SK-N-SH treated with all-trans-retinoic acid at 6 μM for 48 hours (cell line): ENCODE data around the gene ABCF2.

ENCODE experiments used
- ATAC-seq: fragments of 200-7000 bp; cut with Tn5 transposase; 3 replicates; pipeline ENCODE4 v1.9.1; 2020; ENCODE audit warnings: mild to moderate bottlenecking, moderate library complexity
- ARNTL ChIP-seq: fragments of 450-650 bp; formaldehyde crosslinking; IDR thresholded peaks from 2 replicates; pipeline ENCODE4 v1.5.0; 2020; ENCODE audit warnings: low read depth, mild to moderate bottlenecking, moderate library complexity, borderline replicate concordance
- BACH2 ChIP-seq: fragments of 250-450 bp; sonication (Bioruptor Pico); IDR thresholded peaks from 2 replicates; pipeline ENCODE4 v1.9.0; 2021; ENCODE audit warnings: mild to moderate bottlenecking, borderline replicate concordance
- CREB5 ChIP-seq: fragments of 250-450 bp; sonication (Bioruptor Pico); IDR thresholded peaks from 2 replicates; pipeline ENCODE4 v1.5.1; 2020; ENCODE audit warnings: low read depth, mild to moderate bottlenecking, moderate library complexity
- CSRNP3 ChIP-seq: fragments of 250-450 bp; sonication (Bioruptor Pico); IDR thresholded peaks from 2 replicates; pipeline ENCODE4 v1.5.1; 2021; ENCODE audit warnings: mild to moderate bottlenecking, moderate library complexity
- ESRRG ChIP-seq: fragments of 250-450 bp; sonication (Bioruptor Pico); IDR thresholded peaks from 2 replicates; pipeline ENCODE4 v1.6.1; 2021; ENCODE audit warnings: mild to moderate bottlenecking
- ISL1 ChIP-seq: fragments of 250-450 bp; sonication (Bioruptor Pico); IDR thresholded peaks from 2 replicates; pipeline ENCODE4 v2.1.2; 2022; ENCODE audit warnings: mild to moderate bottlenecking, moderate library complexity
- POU6F1 ChIP-seq: fragments of 250-450 bp; sonication (Bioruptor Pico); IDR thresholded peaks from 2 replicates; pipeline ENCODE4 v1.8.0; 2021; ENCODE audit warnings: low read depth, mild to moderate bottlenecking, moderate library complexity, borderline replicate concordance
- SNAI2 ChIP-seq: fragments of 250-450 bp; sonication (Bioruptor Pico); IDR thresholded peaks from 2 replicates; pipeline ENCODE4 v1.5.0; 2020; ENCODE audit warnings: mild to moderate bottlenecking, moderate library complexity
- TCF4 ChIP-seq: fragments of 250-450 bp; sonication (Bioruptor Pico); IDR thresholded peaks from 2 replicates; pipeline ENCODE4 v1.8.0; 2021; ENCODE audit warnings: mild to moderate bottlenecking, moderate library complexity, borderline replicate concordance
- TOX ChIP-seq: fragments of 250-450 bp; sonication (Bioruptor Pico); IDR thresholded peaks from 2 replicates; pipeline ENCODE4 v1.8.0; 2021; ENCODE audit warnings: mild to moderate bottlenecking, moderate library complexity, borderline replicate concordance
- TSHZ2 ChIP-seq: fragments of 250-450 bp; sonication (Bioruptor Pico); IDR thresholded peaks from 2 replicates; pipeline ENCODE4 v1.5.0; 2020; ENCODE audit warnings: mild to moderate bottlenecking, moderate library complexity
- ZFP30 ChIP-seq: fragments of 450-650 bp; formaldehyde crosslinking; IDR thresholded peaks from 2 replicates; pipeline ENCODE4 v1.5.0; 2022; ENCODE audit warnings: mild to moderate bottlenecking, moderate library complexity
- ZNF70 ChIP-seq: fragments of 450-650 bp; formaldehyde crosslinking; IDR thresholded peaks from 2 replicates; pipeline ENCODE4 v1.5.0; 2020; ENCODE audit warnings: mild to moderate bottlenecking, moderate library complexity
- ZNF8 ChIP-seq: fragments of 450-650 bp; formaldehyde crosslinking; IDR thresholded peaks from 2 replicates; pipeline ENCODE4 v1.5.0; 2020; ENCODE audit warnings: mild to moderate bottlenecking, moderate library complexity

ABCF2 gene

GRCh38 chr7:151250181-151251132, 23.5 kb upstream of the ABCF2 start:
- no peak for ATAC-seq
- TF ChIP-seq TCF4 (CRISPR knock-in tag) (no peak), POU6F1 (CRISPR knock-in tag) (no peak)
- TF ChIP-seq, all 23 proteins: peak for 0

- no peak for ATAC-seq
- TF ChIP-seq BACH2 (CRISPR knock-in tag) (no peak), ZNF70 (CRISPR knock-in tag) (no peak), ESRRG (no peak), TCF4 (CRISPR knock-in tag) (no peak), TOX (CRISPR knock-in tag) (no peak), CREB5 (CRISPR knock-in tag) (no peak), ARNTL (CRISPR knock-in tag) (no peak)
These were observed 22.7 kb upstream of the ABCF2 start for GRCh38 chr7:151249732-151250072.

GRCh38 chr7:151249034-151249731, 22.2 kb upstream of the ABCF2 start:
- peak; percentile 4 for ATAC-seq
- no peak for TF ChIP-seq CREB5 (CRISPR knock-in tag)
- no peak for TF ChIP-seq SNAI2 (CRISPR knock-in tag)
- no peak for TF ChIP-seq ZNF8 (CRISPR knock-in tag)
- TF ChIP-seq ARNTL (CRISPR knock-in tag): no peak
- TF ChIP-seq CSRNP3: no peak
- no peak for TF ChIP-seq ISL1 (CRISPR knock-in tag)
- no peak for TF ChIP-seq ESRRG
- TF ChIP-seq TOX (CRISPR knock-in tag): no peak

GRCh38 chr7:151248346-151249033, 21.5 kb upstream of the ABCF2 start, which contains the start of gene SMARCD3:
TSS of gene SMARCD3 (minus strand) at chr7:151248694. CDS start at chr7:151248562, 132 bp downstream.
- ATAC-seq: peak; percentile 24
- no peak for TF ChIP-seq ESRRG
- peak; percentile 22; the same call in 1 of the 2 replicates for TF ChIP-seq TSHZ2 (CRISPR knock-in tag)
- TF ChIP-seq ZFP30: no peak
